ENCODE measurements around the gene NBEAL2.

DNA sequence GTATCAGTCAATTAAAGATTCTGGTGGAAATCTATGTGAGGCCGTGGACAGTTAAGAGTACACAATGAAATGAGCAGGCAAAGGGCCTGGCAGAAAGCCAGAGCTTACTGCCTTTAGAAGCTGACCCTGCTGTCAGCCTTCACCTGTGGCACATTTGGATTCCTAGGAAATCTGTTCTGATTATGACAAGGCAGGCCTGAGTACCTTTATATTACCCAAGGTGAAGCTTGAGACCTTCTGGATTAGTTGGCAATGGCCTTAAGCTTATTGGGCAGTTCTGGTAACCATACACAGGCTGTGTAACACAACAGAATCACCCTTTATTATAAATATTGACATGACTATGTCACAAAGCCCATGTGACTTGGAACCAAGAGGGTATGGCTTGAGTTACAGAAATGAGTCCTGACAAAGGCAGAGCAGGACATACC lies 43.2 kb downstream of the NBEAL2 start:
- TF ChIP-seq, protein P1, sequence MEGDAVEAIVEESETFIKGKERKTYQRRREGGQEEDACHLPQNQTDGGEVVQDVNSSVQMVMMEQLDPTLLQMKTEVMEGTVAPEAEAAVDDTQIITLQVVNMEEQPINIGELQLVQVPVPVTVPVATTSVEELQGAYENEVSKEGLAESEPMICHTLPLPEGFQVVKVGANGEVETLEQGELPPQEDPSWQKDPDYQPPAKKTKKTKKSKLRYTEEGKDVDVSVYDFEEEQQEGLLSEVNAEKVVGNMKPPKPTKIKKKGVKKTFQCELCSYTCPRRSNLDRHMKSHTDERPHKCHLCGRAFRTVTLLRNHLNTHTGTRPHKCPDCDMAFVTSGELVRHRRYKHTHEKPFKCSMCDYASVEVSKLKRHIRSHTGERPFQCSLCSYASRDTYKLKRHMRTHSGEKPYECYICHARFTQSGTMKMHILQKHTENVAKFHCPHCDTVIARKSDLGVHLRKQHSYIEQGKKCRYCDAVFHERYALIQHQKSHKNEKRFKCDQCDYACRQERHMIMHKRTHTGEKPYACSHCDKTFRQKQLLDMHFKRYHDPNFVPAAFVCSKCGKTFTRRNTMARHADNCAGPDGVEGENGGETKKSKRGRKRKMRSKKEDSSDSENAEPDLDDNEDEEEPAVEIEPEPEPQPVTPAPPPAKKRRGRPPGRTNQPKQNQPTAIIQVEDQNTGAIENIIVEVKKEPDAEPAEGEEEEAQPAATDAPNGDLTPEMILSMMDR (IDR thresholded peaks at IDR 0.05) = no peak
- no peak for TF ChIP-seq POLR2A (IDR thresholded peaks at IDR 0.05)

Data from right lobe of liver (tissue), 4 donors.